Measurements from ENCODE around the gene DBI.

DNA sequence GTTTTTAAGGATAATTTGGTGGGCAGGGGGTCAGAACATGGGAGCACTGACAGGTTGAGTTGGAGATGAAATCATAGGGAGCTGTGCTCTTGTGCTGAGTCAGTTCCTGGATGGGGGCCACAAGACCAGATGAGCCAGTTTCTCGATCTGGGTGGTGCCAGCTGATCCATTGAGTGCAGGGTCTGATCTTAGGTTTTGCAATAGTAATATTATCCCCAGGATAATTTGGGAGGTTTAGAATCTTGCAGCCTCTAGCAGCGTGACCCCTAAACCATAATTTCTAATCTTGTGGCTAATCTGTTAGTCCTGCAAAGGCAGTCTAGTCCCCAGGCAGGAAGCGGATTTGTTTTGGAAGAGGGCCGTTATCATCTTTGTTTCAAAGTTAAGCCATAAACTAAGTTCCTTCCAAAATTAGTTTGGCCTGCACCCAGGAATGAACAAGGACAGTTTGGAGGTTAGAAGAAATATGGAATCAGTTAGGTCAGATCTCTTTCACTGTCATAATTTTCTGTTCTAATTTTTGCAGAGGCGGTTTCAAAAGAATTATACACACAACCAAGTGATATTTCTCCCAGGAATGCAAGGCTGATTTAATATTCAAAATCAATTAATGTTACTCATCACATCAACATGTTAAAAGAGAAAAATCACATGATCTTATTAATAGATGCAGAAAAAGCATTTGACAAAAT lies 23.0 kb downstream of the DBI start:
- TF ChIP-seq, protein P1, sequence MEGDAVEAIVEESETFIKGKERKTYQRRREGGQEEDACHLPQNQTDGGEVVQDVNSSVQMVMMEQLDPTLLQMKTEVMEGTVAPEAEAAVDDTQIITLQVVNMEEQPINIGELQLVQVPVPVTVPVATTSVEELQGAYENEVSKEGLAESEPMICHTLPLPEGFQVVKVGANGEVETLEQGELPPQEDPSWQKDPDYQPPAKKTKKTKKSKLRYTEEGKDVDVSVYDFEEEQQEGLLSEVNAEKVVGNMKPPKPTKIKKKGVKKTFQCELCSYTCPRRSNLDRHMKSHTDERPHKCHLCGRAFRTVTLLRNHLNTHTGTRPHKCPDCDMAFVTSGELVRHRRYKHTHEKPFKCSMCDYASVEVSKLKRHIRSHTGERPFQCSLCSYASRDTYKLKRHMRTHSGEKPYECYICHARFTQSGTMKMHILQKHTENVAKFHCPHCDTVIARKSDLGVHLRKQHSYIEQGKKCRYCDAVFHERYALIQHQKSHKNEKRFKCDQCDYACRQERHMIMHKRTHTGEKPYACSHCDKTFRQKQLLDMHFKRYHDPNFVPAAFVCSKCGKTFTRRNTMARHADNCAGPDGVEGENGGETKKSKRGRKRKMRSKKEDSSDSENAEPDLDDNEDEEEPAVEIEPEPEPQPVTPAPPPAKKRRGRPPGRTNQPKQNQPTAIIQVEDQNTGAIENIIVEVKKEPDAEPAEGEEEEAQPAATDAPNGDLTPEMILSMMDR (IDR thresholded peaks at IDR 0.05), result no peak
- no peak for TF ChIP-seq POLR2AphosphoS5 (IDR thresholded peaks at IDR 0.05)
- TF ChIP-seq POLR2A (IDR thresholded peaks at IDR 0.05), result no peak

All from stomach (tissue), 4 donors.